Activated CD4-positive, alpha-beta T cell treated with anti-CD3 and anti-CD28 coated beads for 1 hour (primary cell): ENCODE data around the gene YEATS2.
A peak's percentile ranks its signal among the peaks of the same experiment; 100 is the strongest.
"Not testable (repeated sequence)": the region's sequence is repeated elsewhere in the genome, so short reads cannot be mapped to it uniquely, and the experiment has no call there.

ENCODE experiments used
- DNase-seq: peaks from one replicate; pipeline ENCODE4 v3.0.0-alpha.2; 2020

Gene YEATS2

GRCh38 chr3:183718012-183718411 lies 20.4 kb downstream of the YEATS2 start:
- no peak for DNase-seq

GRCh38 chr3:183725387-183725786 lies 27.8 kb downstream of the YEATS2 start:
- no peak for DNase-seq

- DNase-seq, result no peak
These were observed 30.6 kb downstream of the YEATS2 start for GRCh38 chr3:183728204-183728603.

GRCh38 chr3:183730361-183730760 lies 32.8 kb downstream of the YEATS2 start:
- DNase-seq, result no peak

GRCh38 chr3:183731611-183732010 lies 34.0 kb downstream of the YEATS2 start:
- no peak for DNase-seq

GRCh38 chr3:183733553-183733952 lies 36.0 kb downstream of the YEATS2 start:
- no peak for DNase-seq

GRCh38 chr3:183734750-183735494 lies 37.3 kb downstream of the YEATS2 start:
- DNase-seq, result no peak

- DNase-seq, result no peak
These were observed 39.5 kb downstream of the YEATS2 start for GRCh38 chr3:183737116-183737515.

GRCh38 chr3:183740154-183740553 lies 42.6 kb downstream of the YEATS2 start:
- not testable (repeated sequence) for DNase-seq

GRCh38 chr3:183743231-183743630 lies 45.6 kb downstream of the YEATS2 start:
- DNase-seq, result no peak

GRCh38 chr3:183745300-183746098 lies 47.9 kb downstream of the YEATS2 start:
- DNase-seq, result no peak

- no peak for DNase-seq
These were observed 56.5 kb downstream of the YEATS2 start for GRCh38 chr3:183754052-183754451.

GRCh38 chr3:183762304-183762703 lies 64.7 kb downstream of the YEATS2 start:
- DNase-seq, result no peak

GRCh38 chr3:183764847-183765731 lies 67.5 kb downstream of the YEATS2 start:
- no peak for DNase-seq

- DNase-seq, result no peak
These were observed 68.5 kb downstream of the YEATS2 start for GRCh38 chr3:183766107-183766506.

GRCh38 chr3:183766745-183767606 lies 69.4 kb downstream of the YEATS2 start:
- DNase-seq, result peak; percentile 49

- no peak for DNase-seq
These were observed 70.5 kb downstream of the YEATS2 start for GRCh38 chr3:183768114-183768513.

- no peak for DNase-seq
These were observed 71.9 kb downstream of the YEATS2 start for GRCh38 chr3:183769453-183769852.

- DNase-seq, result no peak
These were observed 77.0 kb downstream of the YEATS2 start for GRCh38 chr3:183774631-183775030.

- DNase-seq, result no peak
These were observed 78.2 kb downstream of the YEATS2 start for GRCh38 chr3:183775781-183776180.

- not testable (repeated sequence) for DNase-seq
These were observed 78.9 kb downstream of the YEATS2 start for GRCh38 chr3:183776451-183776850.

GRCh38 chr3:183777016-183777618 lies 79.5 kb downstream of the YEATS2 start:
- DNase-seq, result no peak
